ENCODE measurements around the gene ANGEL2.
"Not testable (repeated sequence)": the region's sequence is repeated elsewhere in the genome, so short reads cannot be mapped to it uniquely, and the experiment has no call there.

ANGEL2 gene

GRCh38 chr1:212966616-212967015 is 49.1 kb downstream of the ANGEL2 start:
- Histone ChIP-seq H2AK5ac (ENCODE audit: low read length, severe bottlenecking) (no peak overlapping the region), H2BK5ac (ENCODE audit: low read depth, low read length, poor library complexity, severe bottlenecking) (no peak overlapping the region), H3K18ac (ENCODE audit: low read depth in 1 of 2, low read length in 2 of 2) (no peak overlapping the region), H4K91ac (ENCODE audit: low read length) (no peak overlapping the region), H3K79me1 (replicated peaks; ENCODE audit: low read length, poor library complexity, severe bottlenecking) (no peaks in the 10 kb centered on the region), H3K4me1 (ENCODE audit: control insufficient read depth, insufficient read depth, low read depth, low read length) (peaks cover 1% of the 10 kb centered on the region), H2AFZ (ENCODE audit: low read depth, low read length) (no peak overlapping the region), H4K8ac (ENCODE audit: low read length) (no peak overlapping the region), H3K14ac (ENCODE audit: low read length in 2 of 2) (no peak overlapping the region), H2BK15ac (ENCODE audit: low read depth, poor library complexity, severe bottlenecking) (no peak overlapping the region), H3K4ac (ENCODE audit: low read depth in 1 of 2, low read length in 2 of 2) (no peak overlapping the region), H3K9ac (ENCODE audit: low read length) (no peak overlapping the region), H3K23ac (ENCODE audit: low read length in 2 of 2) (no peak overlapping the region), H3K27me3 (ENCODE audit: control insufficient read depth in 1 of 2, insufficient read depth in 1 of 2, low read length in 2 of 2) (peaks cover 0 to 78% of the 10 kb centered on the region in 2 experiments), H3K4me2 (ENCODE audit: low read length, poor library complexity, severe bottlenecking) (no peak overlapping the region), H3K27ac (ENCODE audit: low read length, poor library complexity, severe bottlenecking) (no peak overlapping the region), H3K36me3 (ENCODE audit: control insufficient read depth in 1 of 2, insufficient read depth in 2 of 2, low read depth in 1 of 2, low read length in 2 of 2) (no peaks in the 10 kb centered on the region), H3K4me3 (ENCODE audit: insufficient read depth in 1 of 2, low read depth in 1 of 2, low read length in 2 of 2) (no peak overlapping the region), H3K9me3 (ENCODE audit: control insufficient read depth, low read length) (no peaks in the 10 kb centered on the region), H2BK120ac (ENCODE audit: low read depth, low read length) (no peak overlapping the region), H2BK12ac (ENCODE audit: low read length in 2 of 2) (no peak overlapping the region)
- 78% methylated on average over 5 of the region's 5 CpGs for WGBS
- no peak for DNase-seq

DNA sequence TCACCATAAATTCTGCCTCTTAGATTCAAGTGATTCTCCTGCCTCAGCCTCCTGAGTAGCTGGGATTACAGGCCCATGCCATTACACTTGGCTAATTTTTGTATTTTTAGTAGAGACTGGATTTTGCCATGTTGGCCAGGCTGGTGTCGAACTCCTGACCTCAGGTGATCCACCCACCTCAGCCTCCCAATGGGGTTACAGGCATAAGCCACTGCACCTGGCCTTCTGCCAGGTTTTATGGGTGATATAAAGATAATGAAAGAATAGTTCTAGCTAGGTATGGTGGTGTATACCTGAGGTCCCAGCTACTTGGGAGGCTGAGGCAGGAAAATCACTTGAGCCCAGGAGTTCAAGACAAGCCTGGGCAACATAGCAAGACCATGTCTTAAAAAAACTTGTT is 50.7 kb downstream of the ANGEL2 start:
- not testable (repeated sequence) for H3K27ac ChIP-seq (ENCODE audit: low read length, poor library complexity, severe bottlenecking); H2BK120ac ChIP-seq (ENCODE audit: low read depth, low read length); H3K36me3 ChIP-seq (ENCODE audit: control insufficient read depth in 1 of 2, insufficient read depth in 2 of 2, low read depth in 1 of 2, low read length in 2 of 2); H3K79me1 ChIP-seq (replicated peaks; ENCODE audit: low read length, poor library complexity, severe bottlenecking); H2BK12ac ChIP-seq (ENCODE audit: low read length in 2 of 2); H4K91ac ChIP-seq (ENCODE audit: low read length); H2AK5ac ChIP-seq (ENCODE audit: low read length, severe bottlenecking); H2BK5ac ChIP-seq (ENCODE audit: low read depth, low read length, poor library complexity, severe bottlenecking); DNase-seq; H3K4me1 ChIP-seq (ENCODE audit: control insufficient read depth, insufficient read depth, low read depth, low read length); H3K4ac ChIP-seq (ENCODE audit: low read depth in 1 of 2, low read length in 2 of 2); H4K8ac ChIP-seq (ENCODE audit: low read length); H2AFZ ChIP-seq (ENCODE audit: low read depth, low read length); H3K4me2 ChIP-seq (ENCODE audit: low read length, poor library complexity, severe bottlenecking); H3K23ac ChIP-seq (ENCODE audit: low read length in 2 of 2); H3K18ac ChIP-seq (ENCODE audit: low read depth in 1 of 2, low read length in 2 of 2); H3K9ac ChIP-seq (ENCODE audit: low read length); H3K4me3 ChIP-seq (ENCODE audit: insufficient read depth in 1 of 2, low read depth in 1 of 2, low read length in 2 of 2); H3K9me3 ChIP-seq (ENCODE audit: control insufficient read depth, low read length); H3K14ac ChIP-seq (ENCODE audit: low read length in 2 of 2); H2BK15ac ChIP-seq (ENCODE audit: low read depth, poor library complexity, severe bottlenecking)
- WGBS = 100% methylated on average over 1 of the region's 1 CpG
- peaks cover 0 to 76% of the 10 kb centered on the region in 2 experiments for H3K27me3 ChIP-seq (ENCODE audit: control insufficient read depth in 1 of 2, insufficient read depth in 1 of 2, low read length in 2 of 2)

DNA sequence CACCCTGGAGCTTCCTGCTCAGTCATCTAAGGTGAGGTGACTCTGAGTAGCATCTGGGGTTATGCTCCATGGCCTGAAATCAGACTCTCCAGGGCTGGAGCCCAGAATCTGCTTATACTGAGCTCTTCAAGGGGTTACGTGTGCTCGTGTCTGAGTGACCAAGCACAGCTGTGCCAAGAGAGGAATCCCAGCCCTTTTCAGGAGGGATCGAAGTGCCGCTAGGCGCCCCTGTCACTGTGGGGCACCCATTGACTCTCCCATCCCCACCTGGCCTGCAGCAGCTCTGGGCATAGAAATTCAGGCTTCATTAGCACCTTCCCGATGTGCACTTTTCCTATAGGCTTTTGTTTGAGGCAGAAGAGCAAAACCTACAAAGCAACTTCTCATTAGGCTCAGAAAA is 51.6 kb downstream of the ANGEL2 start:
- 90% methylated on average over 6 of the region's 6 CpGs for WGBS
- no peak overlapping the region for H4K8ac ChIP-seq (ENCODE audit: low read length)
- peaks cover 4% of the 10 kb centered on the region for H3K4me1 ChIP-seq (ENCODE audit: control insufficient read depth, insufficient read depth, low read depth, low read length)
- H2AK5ac ChIP-seq (ENCODE audit: low read length, severe bottlenecking) = no peak overlapping the region
- no peaks in the 10 kb centered on the region for H3K9me3 ChIP-seq (ENCODE audit: control insufficient read depth, low read length)
- no peak overlapping the region for H3K23ac ChIP-seq (ENCODE audit: low read length in 2 of 2)
- no peaks in the 10 kb centered on the region for H3K79me1 ChIP-seq (replicated peaks; ENCODE audit: low read length, poor library complexity, severe bottlenecking)
- H3K36me3 ChIP-seq (ENCODE audit: control insufficient read depth in 1 of 2, insufficient read depth in 2 of 2, low read depth in 1 of 2, low read length in 2 of 2) = peaks cover 0 to 2% of the 10 kb centered on the region in 2 experiments
- H3K14ac ChIP-seq (ENCODE audit: low read length in 2 of 2) = no peak overlapping the region
- H3K27me3 ChIP-seq (ENCODE audit: control insufficient read depth in 1 of 2, insufficient read depth in 1 of 2, low read length in 2 of 2) = peaks cover 0 to 79% of the 10 kb centered on the region in 2 experiments
- no peak for DNase-seq
- H3K18ac ChIP-seq (ENCODE audit: low read depth in 1 of 2, low read length in 2 of 2) = no peak overlapping the region
- no peak overlapping the region for H2BK12ac ChIP-seq (ENCODE audit: low read length in 2 of 2)
- no peak overlapping the region for H3K4ac ChIP-seq (ENCODE audit: low read depth in 1 of 2, low read length in 2 of 2)
- H3K27ac ChIP-seq (ENCODE audit: low read length, poor library complexity, severe bottlenecking) = no peak overlapping the region
- no peak overlapping the region for H2BK5ac ChIP-seq (ENCODE audit: low read depth, low read length, poor library complexity, severe bottlenecking)
- no peak overlapping the region for H4K91ac ChIP-seq (ENCODE audit: low read length)
- no peak overlapping the region for H2BK15ac ChIP-seq (ENCODE audit: low read depth, poor library complexity, severe bottlenecking)
- no peak overlapping the region for H2AFZ ChIP-seq (ENCODE audit: low read depth, low read length)
- H3K4me3 ChIP-seq (ENCODE audit: insufficient read depth in 1 of 2, low read depth in 1 of 2, low read length in 2 of 2) = no peak overlapping the region
- no peak overlapping the region for H2BK120ac ChIP-seq (ENCODE audit: low read depth, low read length)
- no peak overlapping the region for H3K4me2 ChIP-seq (ENCODE audit: low read length, poor library complexity, severe bottlenecking)
- no peak overlapping the region for H3K9ac ChIP-seq (ENCODE audit: low read length)

DNA sequence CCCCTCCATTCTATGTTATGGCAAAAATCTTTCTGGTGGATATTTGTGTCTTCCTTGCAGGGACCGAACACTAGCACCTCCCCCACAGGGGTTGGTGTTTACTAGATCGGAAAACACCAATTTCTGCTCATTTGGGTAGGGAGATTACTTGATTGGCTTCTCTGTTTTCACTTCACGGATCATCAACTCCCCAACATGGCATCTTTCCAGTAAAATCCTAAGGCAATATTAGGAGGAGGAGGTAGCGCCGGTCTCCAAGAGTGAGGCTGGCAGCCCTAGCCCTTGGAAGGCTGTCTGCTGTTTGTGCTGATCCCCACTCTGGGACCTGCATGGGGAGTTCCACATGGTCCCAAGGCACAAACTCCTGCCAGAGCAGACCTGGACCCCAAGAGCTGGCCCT is 53.2 kb downstream of the ANGEL2 start:
- WGBS = 93% methylated on average over 3 of the region's 5 CpGs
- H2BK15ac ChIP-seq (ENCODE audit: low read depth, poor library complexity, severe bottlenecking) = no peak overlapping the region

More for the DNA sequence above, 53.2 kb downstream of the ANGEL2 start:
- Histone ChIP-seq H3K27me3 (ENCODE audit: control insufficient read depth in 1 of 2, insufficient read depth in 1 of 2, low read length in 2 of 2) (peaks cover 0 to 78% of the 10 kb centered on the region in 2 experiments), H2AFZ (ENCODE audit: low read depth, low read length) (no peak overlapping the region), H3K4me1 (ENCODE audit: control insufficient read depth, insufficient read depth, low read depth, low read length) (peaks cover 15% of the 10 kb centered on the region), H4K91ac (ENCODE audit: low read length) (no peak overlapping the region), H3K18ac (ENCODE audit: low read depth in 1 of 2, low read length in 2 of 2) (no peak overlapping the region), H3K36me3 (ENCODE audit: control insufficient read depth in 1 of 2, insufficient read depth in 2 of 2, low read depth in 1 of 2, low read length in 2 of 2) (peaks cover 0 to 2% of the 10 kb centered on the region in 2 experiments), H4K8ac (ENCODE audit: low read length) (no peak overlapping the region), H2BK5ac (ENCODE audit: low read depth, low read length, poor library complexity, severe bottlenecking) (no peak overlapping the region), H2AK5ac (ENCODE audit: low read length, severe bottlenecking) (no peak overlapping the region), H3K4me2 (ENCODE audit: low read length, poor library complexity, severe bottlenecking) (no peak overlapping the region), H3K9ac (ENCODE audit: low read length) (no peak overlapping the region), H3K4me3 (ENCODE audit: insufficient read depth in 1 of 2, low read depth in 1 of 2, low read length in 2 of 2) (no peak overlapping the region), H3K27ac (ENCODE audit: low read length, poor library complexity, severe bottlenecking) (no peak overlapping the region), H2BK12ac (ENCODE audit: low read length in 2 of 2) (no peak overlapping the region), H3K14ac (ENCODE audit: low read length in 2 of 2) (no peak overlapping the region), H2BK120ac (ENCODE audit: low read depth, low read length) (no peak overlapping the region), H3K79me1 (replicated peaks; ENCODE audit: low read length, poor library complexity, severe bottlenecking) (no peaks in the 10 kb centered on the region), H3K23ac (ENCODE audit: low read length in 2 of 2) (no peak overlapping the region), H3K4ac (ENCODE audit: low read depth in 1 of 2, low read length in 2 of 2) (no peak overlapping the region), H3K9me3 (ENCODE audit: control insufficient read depth, low read length) (no peaks in the 10 kb centered on the region)
- DNase-seq = no peak
